ENCODE data around the gene GHRHR. TPM values are rescaled to one million over a fixed set of nuclear protein-coding genes. Genes with fewer than 3 reads are reported as not detected.

Gene GHRHR
- total RNA-seq, 1 donor from 2014 or later, result not detected

GRCh38 chr7:30976381-30976780 is 12.6 kb downstream of the GHRHR start:
- Mint-ChIP-seq H3K4me1 (ENCODE audit: low read depth, unreplicated experiment) (peaks cover 18% of the 10 kb centered on the region), H3K27me3 (ENCODE audit: unreplicated experiment) (peaks cover 5% of the 10 kb centered on the region), H3K4me3 (ENCODE audit: unreplicated experiment) (no peak overlapping the region)

GRCh38 chr7:30977222-30977621 is 13.5 kb downstream of the GHRHR start:
- H3K4me1 Mint-ChIP-seq (ENCODE audit: low read depth, unreplicated experiment), result peaks cover 11% of the 10 kb centered on the region
- DNase-seq, result no peak
- peak overlapping the region; percentile 56 for H3K27ac Mint-ChIP-seq (ENCODE audit: unreplicated experiment)
- no peaks in the 10 kb centered on the region for H3K36me3 Mint-ChIP-seq (ENCODE audit: unreplicated experiment)
- TF ChIP-seq CTCF (IDR thresholded peaks at IDR 0.05; ENCODE audit: partially characterized antibody, unreplicated experiment), result no peak
- peaks cover 7% of the 10 kb centered on the region for H3K9me3 Mint-ChIP-seq (ENCODE audit: unreplicated experiment)
- H3K4me3 Mint-ChIP-seq (ENCODE audit: unreplicated experiment), result peak overlapping the region; percentile 66
- H3K27me3 Mint-ChIP-seq (ENCODE audit: unreplicated experiment), result peaks cover 5% of the 10 kb centered on the region

More at GRCh38 chr7:30976381-30976780, 12.6 kb downstream of the GHRHR start:
- no peak for DNase-seq
- H3K9me3 Mint-ChIP-seq (ENCODE audit: unreplicated experiment), result peaks cover 7% of the 10 kb centered on the region
- TF ChIP-seq CTCF (IDR thresholded peaks at IDR 0.05; ENCODE audit: partially characterized antibody, unreplicated experiment), result no peak
- H3K27ac Mint-ChIP-seq (ENCODE audit: unreplicated experiment), result no peak overlapping the region
- no peaks in the 10 kb centered on the region for H3K36me3 Mint-ChIP-seq (ENCODE audit: unreplicated experiment)

- peak; percentile 41 for TF ChIP-seq CTCF (IDR thresholded peaks at IDR 0.05; ENCODE audit: partially characterized antibody, unreplicated experiment)
- Mint-ChIP-seq H3K27me3 (ENCODE audit: unreplicated experiment) (peaks cover 5% of the 10 kb centered on the region), H3K9me3 (ENCODE audit: unreplicated experiment) (peaks cover 7% of the 10 kb centered on the region), H3K4me1 (ENCODE audit: low read depth, unreplicated experiment) (peaks cover 11% of the 10 kb centered on the region), H3K36me3 (ENCODE audit: unreplicated experiment) (no peaks in the 10 kb centered on the region), H3K27ac (ENCODE audit: unreplicated experiment) (no peak overlapping the region), H3K4me3 (ENCODE audit: unreplicated experiment) (peak overlapping the region; percentile 66)
- DNase-seq, result peak; percentile 66
Observed at GRCh38 chr7:30977896-30978564, 14.3 kb downstream of the GHRHR start.

GRCh38 chr7:30979027-30979426 is 15.3 kb downstream of the GHRHR start:
- no peak overlapping the region for H3K27ac Mint-ChIP-seq (ENCODE audit: unreplicated experiment)
- peaks cover 12% of the 10 kb centered on the region for H3K4me1 Mint-ChIP-seq (ENCODE audit: low read depth, unreplicated experiment)
- TF ChIP-seq CTCF (IDR thresholded peaks at IDR 0.05; ENCODE audit: partially characterized antibody, unreplicated experiment), result no peak
- H3K36me3 Mint-ChIP-seq (ENCODE audit: unreplicated experiment), result no peaks in the 10 kb centered on the region
- peaks cover 7% of the 10 kb centered on the region for H3K9me3 Mint-ChIP-seq (ENCODE audit: unreplicated experiment)
- no peak for DNase-seq
- H3K27me3 Mint-ChIP-seq (ENCODE audit: unreplicated experiment), result peaks cover 5% of the 10 kb centered on the region
- no peak overlapping the region for H3K4me3 Mint-ChIP-seq (ENCODE audit: unreplicated experiment)

GRCh38 chr7:30980194-30980593 is 16.4 kb downstream of the GHRHR start:
- Mint-ChIP-seq H3K4me1 (ENCODE audit: low read depth, unreplicated experiment) (peaks cover 12% of the 10 kb centered on the region), H3K4me3 (ENCODE audit: unreplicated experiment) (no peak overlapping the region), H3K27me3 (ENCODE audit: unreplicated experiment) (peaks cover 6% of the 10 kb centered on the region), H3K9me3 (ENCODE audit: unreplicated experiment) (peaks cover 7% of the 10 kb centered on the region), H3K36me3 (ENCODE audit: unreplicated experiment) (no peaks in the 10 kb centered on the region), H3K27ac (ENCODE audit: unreplicated experiment) (no peak overlapping the region)
- no peak for TF ChIP-seq CTCF (IDR thresholded peaks at IDR 0.05; ENCODE audit: partially characterized antibody, unreplicated experiment)
- no peak for DNase-seq

All from glutamatergic neuron (in vitro differentiated cells).